Measurements from ENCODE around the gene PIPOX.

Gene PIPOX

GRCh38 chr17:29045026-29045425 lies 2.1 kb downstream of the PIPOX start:
- H3K27ac ChIP-seq = no peak overlapping the region
- H3K4me3 ChIP-seq = no peak overlapping the region

GRCh38 chr17:29045734-29046472 lies 3.0 kb downstream of the PIPOX start:
- Histone ChIP-seq H3K4me3 (no peak overlapping the region), H3K27ac (no peak overlapping the region)

- H3K27ac ChIP-seq = no peak overlapping the region
Observed at GRCh38 chr17:29046473-29046839, 3.5 kb downstream of the PIPOX start.

GRCh38 chr17:29048440-29049368 lies 5.8 kb downstream of the PIPOX start:
- no peak overlapping the region for H3K4me3 ChIP-seq
- no peak overlapping the region for H3K27ac ChIP-seq

More at GRCh38 chr17:29046473-29046839, 3.5 kb downstream of the PIPOX start:
- H3K4me3 ChIP-seq = no peak overlapping the region

GRCh38 chr17:29049541-29050145 lies 6.7 kb downstream of the PIPOX start:
- Histone ChIP-seq H3K4me3 (no peak overlapping the region), H3K27ac (no peak overlapping the region)

- no peak overlapping the region for H3K27ac ChIP-seq
- H3K4me3 ChIP-seq = no peak overlapping the region
Observed at GRCh38 chr17:29050176-29050575, 7.2 kb downstream of the PIPOX start.

GRCh38 chr17:29051194-29051593 lies 8.3 kb downstream of the PIPOX start:
- H3K27ac ChIP-seq = no peak overlapping the region
- H3K4me3 ChIP-seq = no peak overlapping the region

GRCh38 chr17:29051731-29052130 lies 8.8 kb downstream of the PIPOX start:
- H3K4me3 ChIP-seq = no peak overlapping the region
- no peak overlapping the region for H3K27ac ChIP-seq

GRCh38 chr17:29054835-29055234 lies 11.9 kb downstream of the PIPOX start:
- no peak overlapping the region for H3K27ac ChIP-seq
- no peak overlapping the region for H3K4me3 ChIP-seq

GRCh38 chr17:29057361-29057760 lies 14.4 kb downstream of the PIPOX start:
- Histone ChIP-seq H3K27ac (peak overlapping the region in 1 of 21 experiments; percentile 5), H3K4me3 (no peak overlapping the region)

- Histone ChIP-seq H3K4me3 (no peak overlapping the region), H3K27ac (peak overlapping the region in 1 of 21 experiments; percentile 27)
Observed at GRCh38 chr17:29058391-29058790, 15.4 kb downstream of the PIPOX start.

GRCh38 chr17:29059281-29059680 lies 16.3 kb downstream of the PIPOX start:
- Histone ChIP-seq H3K27ac (peak overlapping the region in 1 of 21 experiments; percentile 29), H3K4me3 (no peak overlapping the region)

GRCh38 chr17:29060475-29060874 lies 17.5 kb downstream of the PIPOX start:
- H3K27ac ChIP-seq = no peak overlapping the region

GRCh38 chr17:29061036-29061435 lies 18.1 kb downstream of the PIPOX start:
- Histone ChIP-seq H3K4me3 (no peak overlapping the region), H3K27ac (no peak overlapping the region)

More at GRCh38 chr17:29060475-29060874, 17.5 kb downstream of the PIPOX start:
- no peak overlapping the region for H3K4me3 ChIP-seq

GRCh38 chr17:29062215-29062614 lies 19.3 kb downstream of the PIPOX start:
- Histone ChIP-seq H3K27ac (no peak overlapping the region), H3K4me3 (no peak overlapping the region)

GRCh38 chr17:29063992-29064391 lies 21.1 kb downstream of the PIPOX start:
- H3K27ac ChIP-seq = peak overlapping the region in 4 of 21 experiments; percentile 10 to 46 (median 14)
- no peak overlapping the region for H3K4me3 ChIP-seq

GRCh38 chr17:29066047-29066446 lies 23.1 kb downstream of the PIPOX start:
- no peak overlapping the region for H3K4me3 ChIP-seq
- H3K27ac ChIP-seq = no peak overlapping the region

GRCh38 chr17:29066606-29067005 lies 23.7 kb downstream of the PIPOX start:
- no peak overlapping the region for H3K27ac ChIP-seq
- H3K4me3 ChIP-seq = no peak overlapping the region

- H3K4me3 ChIP-seq = no peak overlapping the region
- no peak overlapping the region for H3K27ac ChIP-seq
Observed at GRCh38 chr17:29068818-29069217, 25.9 kb downstream of the PIPOX start.

GRCh38 chr17:29069526-29070041 lies 26.6 kb downstream of the PIPOX start:
- no peak overlapping the region for H3K4me3 ChIP-seq
- H3K27ac ChIP-seq = no peak overlapping the region

Data from skin epidermis (tissue), 12 donors.